Central memory CD4-positive, alpha-beta T cell (primary cell): ENCODE data around the gene LRG1.
A peak's percentile ranks its signal among the peaks of the same experiment; 100 is the strongest.
"Not testable (repeated sequence)": the region's sequence is repeated elsewhere in the genome, so short reads cannot be mapped to it uniquely, and the experiment has no call there.

Source experiments
- DNase-seq: peaks from one replicate; pipeline ENCODE4 v3.0.0; 2022

LRG1 gene

GRCh38 chr19:4575267-4576015, 35.6 kb upstream of the LRG1 start:
- DNase-seq, result no peak

- no peak for DNase-seq
Measured at GRCh38 chr19:4573682-4574081, 33.8 kb upstream of the LRG1 start.

- DNase-seq, result no peak
Measured at GRCh38 chr19:4571305-4571917, 31.6 kb upstream of the LRG1 start.

GRCh38 chr19:4570916-4571304, 31.1 kb upstream of the LRG1 start:
- DNase-seq, result no peak

- DNase-seq, result no peak
Measured at GRCh38 chr19:4570402-4570801, 30.6 kb upstream of the LRG1 start.

GRCh38 chr19:4568886-4569285, 29.1 kb upstream of the LRG1 start:
- DNase-seq, result no peak

- DNase-seq, result peak; percentile 39
Measured at GRCh38 chr19:4567584-4568071, 27.8 kb upstream of the LRG1 start.

- no peak for DNase-seq
Measured at GRCh38 chr19:4566402-4567051, 26.7 kb upstream of the LRG1 start.

- DNase-seq, result not testable (repeated sequence)
Measured at GRCh38 chr19:4563562-4563961, 23.7 kb upstream of the LRG1 start.

- not testable (repeated sequence) for DNase-seq
Measured at GRCh38 chr19:4562085-4562484, 22.2 kb upstream of the LRG1 start.

GRCh38 chr19:4559569-4559968, 19.7 kb upstream of the LRG1 start, which contains the start of gene SEMA6B:
SEMA6B (minus strand) TSS chr19:4559684; CDS start chr19:4558457, 1,227 bp downstream.
- no peak for DNase-seq

- no peak for DNase-seq
Measured at GRCh38 chr19:4557971-4558941, 18.4 kb upstream of the LRG1 start.

- DNase-seq, result no peak
Measured at GRCh38 chr19:4557144-4557970, 17.5 kb upstream of the LRG1 start.

- DNase-seq, result no peak
Measured at GRCh38 chr19:4556597-4557127, 16.8 kb upstream of the LRG1 start.

- no peak for DNase-seq
Measured at GRCh38 chr19:4555657-4556561, 16.1 kb upstream of the LRG1 start.

GRCh38 chr19:4554717-4555116, 14.9 kb upstream of the LRG1 start:
- DNase-seq, result no peak

- DNase-seq, result no peak
Measured at GRCh38 chr19:4553775-4554174, 13.9 kb upstream of the LRG1 start.

GRCh38 chr19:4553092-4553695, 13.4 kb upstream of the LRG1 start:
- no peak for DNase-seq

GRCh38 chr19:4552525-4552819, 12.6 kb upstream of the LRG1 start:
- DNase-seq, result no peak

- no peak for DNase-seq
Measured at GRCh38 chr19:4550479-4551050, 10.7 kb upstream of the LRG1 start.
